ENCODE measurements around the gene REG3G. TPM values are rescaled to one million over a fixed set of nuclear protein-coding genes. Genes with fewer than 3 reads are reported as not detected.

REG3G gene
- total and polyA plus RNA-seq, 11 donors, result 0.11 TPM; not detected in 10

- Histone ChIP-seq H3K27ac (no peak overlapping the region), H3K9me3 (no peaks in the 10 kb centered on the region), H3K4me3 (no peak overlapping the region), H3K27me3 (peaks cover 0 to 4% (median 0%) of the 10 kb centered on the region in 9 donors), H3K4me1 (no peaks in the 10 kb centered on the region), H3K36me3 (no peaks in the 10 kb centered on the region)
- DNase-seq (no peak), ATAC-seq (no peak)
- no peak for TF ChIP-seq POLR2A (IDR thresholded peaks at IDR 0.05)
- no peak for TF ChIP-seq CTCF (IDR thresholded peaks at IDR 0.05)
- 65 to 72% (median 71%) methylated on average over 4 of the region's 4 CpGs for WGBS, 4 donors
- intact Hi-C loops (cut with DNase I), result no loop called here
These were observed 14.0 kb upstream of the REG3G start for GRCh38 chr2:79011496-79011895.

GRCh38 chr2:79013629-79014028 lies 11.9 kb upstream of the REG3G start:
- Histone ChIP-seq H3K36me3 (no peaks in the 10 kb centered on the region), H3K27ac (no peak overlapping the region), H3K9me3 (no peaks in the 10 kb centered on the region), H3K27me3 (no peaks in the 10 kb centered on the region), H3K4me1 (no peaks in the 10 kb centered on the region), H3K4me3 (no peak overlapping the region)
- intact Hi-C loops (cut with DNase I), result no loop called here
- WGBS, 4 donors, result 58 to 62% (median 60%) methylated on average over 6 of the region's 6 CpGs
- DNase-seq, result no peak
- no peak for ATAC-seq
- no peak for TF ChIP-seq POLR2A (IDR thresholded peaks at IDR 0.05)
- TF ChIP-seq CTCF (IDR thresholded peaks at IDR 0.05), result no peak

- Histone ChIP-seq H3K4me3 (no peak overlapping the region), H3K27me3 (no peaks in the 10 kb centered on the region), H3K4me1 (no peaks in the 10 kb centered on the region), H3K36me3 (no peaks in the 10 kb centered on the region), H3K27ac (no peak overlapping the region), H3K9me3 (no peaks in the 10 kb centered on the region)
- WGBS, 4 donors, result 85 to 89% (median 88%) methylated on average over 4 of the region's 4 CpGs
- TF ChIP-seq POLR2A (IDR thresholded peaks at IDR 0.05) (no peak), CTCF (IDR thresholded peaks at IDR 0.05) (no peak)
- intact Hi-C loops (cut with DNase I), result no loop called here
- no peak for DNase-seq
- ATAC-seq, result no peak
These were observed 9.2 kb upstream of the REG3G start for GRCh38 chr2:79016342-79016741.

GRCh38 chr2:79026061-79026460 lies 559 bp downstream of the REG3G start:
- TF ChIP-seq POLR2A (IDR thresholded peaks at IDR 0.05), result no peak
- TF ChIP-seq CTCF (IDR thresholded peaks at IDR 0.05), result no peak
- Histone ChIP-seq H3K27ac (no peak overlapping the region), H3K4me3 (no peak overlapping the region), H3K9me3 (peaks cover 0 to 9% (median 0%) of the 10 kb centered on the region in 12 donors), H3K36me3 (no peaks in the 10 kb centered on the region), H3K4me1 (no peaks in the 10 kb centered on the region), H3K27me3 (no peaks in the 10 kb centered on the region)
- intact Hi-C loops (cut with DNase I), result no loop called here
- no peak for DNase-seq
- 48 to 81% (median 77%) methylated on average over 3 to 4 of the region's 4 CpGs for WGBS, 4 donors
- no peak for ATAC-seq

All from heart left ventricle (tissue), 16 donors.